Measurements from ENCODE around the gene DLX4.

DLX4 gene, protein sequence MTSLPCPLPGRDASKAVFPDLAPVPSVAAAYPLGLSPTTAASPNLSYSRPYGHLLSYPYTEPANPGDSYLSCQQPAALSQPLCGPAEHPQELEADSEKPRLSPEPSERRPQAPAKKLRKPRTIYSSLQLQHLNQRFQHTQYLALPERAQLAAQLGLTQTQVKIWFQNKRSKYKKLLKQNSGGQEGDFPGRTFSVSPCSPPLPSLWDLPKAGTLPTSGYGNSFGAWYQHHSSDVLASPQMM

DNA sequence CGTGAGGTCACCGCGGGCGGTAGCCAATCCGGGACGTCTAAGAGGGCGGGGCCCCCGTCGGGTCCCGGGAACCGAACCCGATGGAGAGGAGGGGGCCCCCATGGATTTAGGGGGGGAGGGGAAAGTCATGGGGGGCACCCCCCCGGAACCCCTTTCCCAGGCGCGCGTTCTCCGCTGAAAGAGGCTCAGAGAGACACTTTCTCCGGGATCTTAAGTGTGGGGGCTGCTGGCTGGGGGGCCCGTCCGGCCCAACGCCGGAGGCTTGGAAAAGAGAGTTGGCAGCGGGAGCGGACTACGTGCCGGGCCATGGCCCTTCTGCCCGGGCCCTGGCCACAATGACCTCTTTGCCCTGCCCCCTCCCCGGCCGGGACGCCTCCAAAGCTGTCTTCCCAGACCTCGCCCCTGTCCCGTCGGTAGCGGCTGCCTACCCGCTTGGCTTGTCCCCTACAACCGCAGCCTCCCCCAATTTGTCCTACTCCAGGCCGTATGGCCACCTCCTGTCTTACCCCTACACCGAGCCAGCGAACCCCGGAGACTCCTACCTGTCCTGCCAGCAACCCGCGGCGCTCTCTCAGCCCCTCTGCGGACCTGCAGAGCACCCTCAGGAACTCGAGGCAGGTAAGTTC, at the start of gene DLX4:
Gene DLX4 (plus strand): TSS at position 57 of the 626 bp plus-strand sequence. CDS start 279 bp downstream, at position 336.
- DNase-seq = peak; percentile 70

DNA sequence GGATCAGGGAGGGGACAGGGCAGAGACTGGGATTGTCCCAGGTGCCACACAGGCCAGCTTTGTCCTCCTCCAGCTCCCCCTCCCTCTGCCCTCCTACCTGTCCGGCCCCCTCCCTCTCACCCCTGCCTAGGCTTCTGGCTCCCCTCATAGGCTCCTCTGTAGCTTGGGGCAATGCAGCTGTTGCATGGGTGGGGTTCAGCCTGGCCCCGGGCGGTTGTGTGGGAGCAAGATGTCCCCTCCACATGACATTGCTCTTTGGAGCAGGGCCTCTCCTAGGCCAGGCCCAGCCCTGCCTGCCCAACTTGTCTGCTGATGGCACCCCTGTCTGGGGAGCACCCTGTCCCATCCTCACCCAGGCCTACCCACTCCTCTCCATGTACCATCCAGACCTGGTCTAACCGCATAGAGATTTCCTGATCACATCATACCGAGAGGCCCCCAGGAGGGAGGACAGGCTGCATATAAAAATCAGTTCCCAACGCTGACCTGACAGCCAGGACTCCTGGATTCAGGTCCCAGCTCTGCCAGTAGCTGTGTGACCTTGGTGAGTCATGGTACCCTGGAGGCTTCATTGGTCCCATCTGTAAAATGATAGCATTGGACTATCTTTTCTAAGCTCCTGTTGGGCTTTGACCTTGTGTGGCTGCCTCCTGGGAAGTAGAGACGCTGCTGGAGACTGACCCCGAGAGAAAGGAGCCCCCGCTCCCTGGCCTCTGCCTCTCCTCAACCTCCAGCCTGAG, 48.8 kb upstream of the DLX4 start:
- no peak for DNase-seq

DNA sequence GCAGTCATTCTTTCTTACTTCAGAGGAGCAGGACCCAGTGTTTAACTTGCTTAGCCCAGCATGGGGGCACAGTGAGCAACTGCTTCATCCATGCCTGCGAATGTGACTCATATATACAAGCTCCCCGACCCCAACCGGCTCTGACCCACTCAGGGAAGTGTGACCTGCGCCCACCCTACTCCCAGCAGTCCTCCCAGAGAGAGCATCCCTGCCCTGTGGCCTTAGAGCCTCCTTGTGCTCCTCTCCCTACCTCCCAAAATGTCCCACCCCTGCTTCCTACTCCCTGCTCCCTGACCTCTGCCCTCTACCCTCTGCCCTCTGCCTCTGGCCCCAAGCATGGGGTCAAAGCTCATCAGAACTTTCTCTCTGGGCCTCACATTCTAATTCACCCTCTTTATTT, 46.9 kb upstream of the DLX4 start:
- DNase-seq = no peak

DNA sequence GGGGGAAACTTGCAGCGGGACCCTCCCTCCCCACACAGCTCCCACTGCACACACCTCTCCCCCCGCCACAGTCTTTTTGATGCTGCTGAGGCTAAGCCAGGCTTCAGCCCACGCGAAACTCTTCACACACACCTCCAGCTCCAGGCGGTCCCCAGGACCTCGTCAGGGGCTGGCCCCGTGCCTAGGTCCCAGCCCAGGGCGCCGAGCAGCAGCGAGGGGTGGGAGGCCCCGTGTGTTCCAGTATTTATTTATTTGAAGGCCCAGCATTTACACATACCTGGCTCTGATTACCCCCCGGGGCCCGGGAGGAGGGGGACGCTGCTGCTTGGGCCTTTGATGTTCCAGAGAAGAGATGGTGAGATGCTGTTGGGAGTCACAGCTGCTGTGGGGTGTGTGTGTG, 44.9 kb upstream of the DLX4 start:
- DNase-seq = no peak

DNA sequence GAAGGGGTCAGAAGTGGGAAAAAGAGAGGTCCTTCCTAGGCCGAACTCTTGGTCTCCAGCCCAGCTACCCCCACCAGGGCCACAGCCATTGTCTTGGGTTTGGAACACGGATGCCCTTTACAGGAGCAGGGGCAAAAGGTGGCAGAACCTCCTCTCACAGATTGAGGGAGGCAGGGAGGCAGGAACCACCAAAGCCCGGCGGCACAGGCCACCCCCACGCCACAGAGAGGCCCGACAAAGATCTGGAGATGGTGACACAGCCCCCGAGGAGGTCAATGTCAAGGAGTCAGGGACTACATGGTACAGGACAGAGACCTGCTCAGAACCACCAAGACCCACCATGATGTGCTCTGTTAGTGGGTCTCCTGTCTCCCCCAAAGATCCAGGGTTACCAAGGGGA, 44.4 kb upstream of the DLX4 start:
- DNase-seq = no peak

DNA sequence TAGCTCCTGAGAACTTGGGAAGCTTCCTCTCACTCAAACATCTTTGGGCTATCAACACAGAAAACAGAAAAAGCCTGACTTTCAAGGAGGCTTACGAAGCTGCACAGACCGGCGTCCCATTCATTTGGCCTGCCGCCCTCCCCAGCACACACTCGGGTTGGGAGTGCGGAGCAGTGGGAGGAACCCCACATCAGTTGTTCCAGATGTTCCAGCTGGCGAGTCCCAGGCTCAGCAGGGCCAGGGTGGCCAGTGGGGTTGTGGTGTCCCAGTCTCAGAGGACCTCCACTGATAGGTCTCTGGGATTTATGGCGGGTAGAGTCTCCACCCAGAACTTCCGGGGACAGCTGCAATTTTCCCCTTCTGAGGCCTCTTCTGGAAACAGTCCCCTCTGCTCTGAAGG, 43.1 kb upstream of the DLX4 start:
- no peak for DNase-seq

DNA sequence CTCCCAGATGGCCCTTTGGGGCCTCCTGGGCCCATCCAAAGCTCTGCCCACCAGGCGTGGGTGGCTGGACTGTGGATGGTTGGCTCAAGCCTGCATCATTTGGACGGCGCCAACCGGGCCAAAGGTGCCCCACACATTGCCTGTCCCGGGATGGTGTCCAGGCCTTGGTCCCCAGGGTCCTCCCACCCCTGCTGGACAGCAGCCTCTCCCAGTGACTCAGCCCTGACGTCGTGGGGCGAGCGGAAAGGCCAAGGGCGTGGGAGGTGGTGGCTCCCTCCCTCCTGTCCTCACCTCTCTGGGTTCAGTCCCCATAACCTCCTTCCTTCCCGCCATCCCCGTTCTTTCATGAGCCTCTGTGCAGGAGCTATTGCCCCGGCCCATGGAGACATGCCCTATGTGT, 42.1 kb upstream of the DLX4 start:
- no peak for DNase-seq

DNA sequence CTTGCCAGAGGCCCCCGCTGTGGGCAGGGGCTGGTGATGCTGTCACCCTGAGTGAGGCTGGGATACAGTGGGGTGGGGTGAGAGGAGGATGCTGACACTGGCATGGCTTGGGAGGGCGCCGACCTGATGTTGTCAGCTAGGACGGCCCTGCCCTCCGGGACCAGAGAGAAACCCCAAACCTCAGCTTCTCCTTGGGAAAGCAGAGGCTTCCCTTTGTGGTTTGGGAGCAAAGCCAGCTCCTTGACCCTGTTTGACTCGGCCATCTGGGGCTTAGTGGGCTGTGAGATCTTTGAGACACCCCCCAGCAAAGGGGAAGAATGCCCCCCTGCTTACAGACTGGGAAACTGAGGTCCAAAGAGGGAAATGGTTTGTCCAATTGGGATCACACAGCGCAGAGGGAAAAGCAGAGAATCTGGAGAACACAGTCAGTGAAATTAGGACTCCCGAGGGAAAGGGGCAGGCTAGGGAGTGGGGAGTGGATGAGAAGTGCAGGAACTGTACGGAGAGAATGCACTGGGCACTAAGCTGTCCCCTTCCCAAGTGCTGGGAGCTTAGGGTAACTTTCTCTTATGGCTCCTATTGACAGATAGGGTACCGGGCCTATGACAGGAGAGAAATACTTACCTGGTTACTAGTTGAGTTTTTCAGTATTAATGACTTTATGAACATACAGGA, 40.7 kb upstream of the DLX4 start:
- no peak for DNase-seq

DNA sequence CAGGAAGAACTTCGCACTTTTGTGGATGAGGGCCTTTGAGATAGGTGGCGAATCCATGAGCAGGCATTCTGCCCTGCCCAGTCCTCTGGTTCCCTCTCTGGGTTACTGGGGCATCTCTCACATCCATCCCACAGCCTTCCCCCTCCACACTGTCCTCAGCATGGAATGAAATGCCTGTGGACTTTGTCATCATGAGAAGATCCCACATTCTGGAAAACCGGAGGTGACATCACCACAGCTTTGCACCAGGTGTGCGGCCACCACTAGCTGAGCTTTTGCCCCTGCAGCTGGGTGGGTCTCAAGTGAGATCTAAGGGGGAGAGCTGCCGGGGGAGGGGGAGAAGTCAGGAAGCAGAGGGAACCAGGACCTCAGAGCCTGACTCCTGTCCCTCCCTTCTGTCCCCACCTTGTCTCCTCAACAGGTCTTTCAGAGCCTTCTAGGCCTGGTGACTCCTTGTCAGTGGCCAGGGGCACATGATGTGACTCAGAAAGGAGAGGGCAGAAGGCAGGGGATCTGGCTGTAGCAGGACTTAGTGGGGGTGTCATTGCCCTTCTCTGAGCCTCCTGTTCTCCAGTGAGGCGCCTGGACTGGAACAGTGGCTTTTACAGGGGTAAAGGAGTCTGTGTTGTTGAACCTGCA, 40.0 kb upstream of the DLX4 start:
- DNase-seq = no peak

DNA sequence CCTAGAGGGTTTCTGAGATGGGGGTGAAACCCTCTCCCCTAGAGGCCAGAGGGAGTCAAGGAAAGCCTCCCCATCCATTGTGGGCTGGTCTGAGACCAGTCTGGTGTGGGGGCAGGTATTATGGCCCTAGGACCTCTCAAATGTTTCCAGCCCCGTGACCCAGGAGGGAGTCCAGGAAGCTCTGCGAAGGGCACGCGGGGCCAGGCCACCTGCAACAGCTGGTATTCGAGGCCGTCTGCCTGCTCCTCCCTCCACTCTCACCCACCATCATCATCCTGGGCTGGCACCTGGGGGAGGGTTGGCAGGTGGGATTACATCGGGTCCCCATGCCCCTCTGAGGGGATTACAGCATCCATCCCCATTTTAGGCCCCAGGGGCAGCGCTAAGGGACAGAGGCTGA, 38.1 kb upstream of the DLX4 start:
- DNase-seq = no peak

DNA sequence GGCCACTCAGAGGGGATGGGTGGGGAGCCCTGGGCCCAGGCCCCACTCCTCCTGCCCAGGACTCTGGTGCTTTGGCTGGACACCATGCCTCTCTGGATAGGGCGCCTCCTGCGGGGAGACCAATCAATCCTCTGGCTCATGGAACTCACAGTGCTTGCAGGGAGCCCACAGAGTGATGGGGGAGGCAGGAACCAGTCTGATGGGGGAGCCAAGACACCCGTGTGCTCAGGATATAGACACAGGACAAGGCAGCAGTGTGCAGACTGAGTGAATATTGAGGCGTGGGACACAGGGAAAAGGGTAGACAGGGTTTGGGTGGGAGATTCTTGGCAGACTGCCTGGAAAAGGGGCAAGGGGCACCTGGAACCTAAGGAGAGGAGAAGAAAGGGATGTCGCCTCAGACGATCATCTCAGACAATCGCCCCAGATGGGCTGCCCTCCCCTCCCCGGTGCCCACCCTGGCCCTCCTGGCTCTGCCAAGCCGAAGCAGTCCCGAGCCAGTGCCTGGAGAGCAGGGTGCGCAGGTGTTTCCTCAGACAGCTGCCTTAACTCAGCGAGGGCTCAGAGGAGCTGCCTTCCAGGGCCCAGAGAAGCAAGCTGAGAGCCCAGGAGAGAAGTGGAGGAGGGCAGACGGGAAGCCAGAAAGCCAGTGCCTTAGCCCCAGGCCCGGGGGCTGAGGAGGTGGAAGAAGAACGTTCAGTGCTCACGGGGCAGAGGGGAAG, 37.4 kb upstream of the DLX4 start:
- DNase-seq = no peak

DNA sequence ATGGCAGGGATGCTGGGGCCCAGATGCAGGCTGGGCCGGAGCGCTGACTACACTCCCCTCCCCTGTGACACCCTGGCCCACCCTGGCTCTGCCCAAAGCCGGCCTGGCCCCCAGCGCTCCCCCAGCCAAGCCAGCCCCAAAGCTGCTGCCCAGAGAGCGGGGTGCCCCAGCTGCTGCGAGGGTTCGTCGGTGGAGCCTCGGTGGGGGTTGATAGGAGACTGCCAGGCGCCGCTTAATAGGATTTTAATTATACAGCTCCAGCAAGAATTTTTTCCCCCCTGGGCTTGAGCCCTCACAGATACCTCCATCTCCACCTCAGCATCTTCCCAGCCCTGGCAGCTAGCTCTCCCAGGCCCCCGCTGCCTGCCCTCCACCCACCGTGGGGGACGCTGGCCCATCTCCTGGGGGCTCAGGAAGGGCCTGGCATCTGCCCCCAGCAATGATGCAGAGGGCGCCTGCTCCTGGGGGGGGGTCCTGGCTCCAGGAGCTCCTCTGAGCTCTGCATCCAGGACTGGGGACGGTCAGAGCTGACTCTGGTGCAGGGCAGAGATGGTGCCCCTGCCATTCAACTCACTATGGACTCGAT, 36.8 kb upstream of the DLX4 start:
- no peak for DNase-seq

DNA sequence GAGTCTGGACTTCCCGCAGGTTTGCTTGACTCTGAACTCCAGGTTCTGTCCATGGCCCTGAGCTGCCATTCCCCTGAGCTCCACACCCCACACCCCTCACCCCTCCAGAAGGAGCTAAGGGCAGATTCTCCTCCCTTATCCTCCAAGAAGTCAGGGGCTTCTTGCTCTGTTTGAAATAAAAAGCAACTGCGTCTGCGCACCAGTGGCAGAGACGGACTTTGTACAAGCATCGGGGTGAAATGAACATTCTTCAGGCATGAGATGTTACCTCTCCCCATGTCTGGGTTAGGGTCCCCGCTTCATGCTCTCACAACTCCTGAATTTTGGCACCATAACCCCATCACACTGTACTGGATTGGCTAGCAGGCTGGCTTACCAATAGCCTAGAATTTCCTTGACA, 36.1 kb upstream of the DLX4 start:
- no peak for DNase-seq

DNA sequence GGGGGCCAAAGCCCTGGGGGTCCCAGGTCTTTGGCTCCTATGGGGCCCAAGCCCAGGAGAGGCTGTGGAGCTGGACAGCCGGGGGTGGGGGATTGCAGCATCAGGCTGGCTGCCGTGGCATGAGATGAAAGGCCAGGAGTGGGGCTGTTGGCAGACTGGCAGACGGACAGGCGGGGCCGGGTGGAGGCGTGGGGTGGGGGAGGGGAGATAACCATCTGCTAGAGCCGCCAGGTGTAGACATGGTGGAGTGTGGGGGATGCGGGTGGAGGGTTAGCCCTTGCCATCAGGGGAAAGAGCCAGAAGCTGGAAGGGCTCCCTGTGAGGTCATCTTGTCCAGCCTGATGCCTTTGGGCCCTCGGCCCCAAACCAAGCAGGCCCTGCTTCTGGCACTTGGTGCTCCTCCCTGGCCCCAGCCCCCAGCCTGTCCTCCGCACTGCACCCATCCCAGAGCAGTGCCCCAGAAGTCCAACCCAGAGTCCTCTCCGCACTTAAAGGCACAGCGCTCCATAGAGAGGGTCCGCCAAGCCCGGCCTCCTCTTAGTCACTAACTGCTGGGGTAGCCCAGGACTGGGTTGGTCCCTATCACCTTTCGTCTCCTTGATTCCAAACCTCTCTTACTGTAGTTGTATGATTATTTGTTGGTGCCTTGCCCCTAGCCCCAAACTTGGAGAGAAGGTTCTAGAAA, 33.3 kb upstream of the DLX4 start:
- no peak for DNase-seq

DNA sequence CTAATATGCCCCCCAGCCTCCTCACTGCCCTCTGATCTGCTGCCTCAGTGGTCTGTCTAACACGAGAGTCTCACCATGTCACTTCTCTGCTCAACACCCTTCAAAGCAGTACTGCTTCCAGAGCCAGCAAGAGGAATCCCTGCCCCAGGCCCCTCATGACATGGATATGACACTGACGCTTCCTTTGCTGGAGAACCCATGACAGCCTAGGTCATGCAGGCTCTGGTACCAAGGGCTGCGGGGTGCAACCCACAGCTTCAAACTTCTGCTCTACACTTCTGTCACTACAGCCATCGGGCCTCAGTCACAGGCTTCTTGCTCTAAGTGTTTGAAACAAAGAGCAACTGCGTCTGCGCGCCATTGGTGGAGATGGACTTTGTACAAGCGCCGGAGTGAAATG, 32.6 kb upstream of the DLX4 start:
- DNase-seq = no peak

DNA sequence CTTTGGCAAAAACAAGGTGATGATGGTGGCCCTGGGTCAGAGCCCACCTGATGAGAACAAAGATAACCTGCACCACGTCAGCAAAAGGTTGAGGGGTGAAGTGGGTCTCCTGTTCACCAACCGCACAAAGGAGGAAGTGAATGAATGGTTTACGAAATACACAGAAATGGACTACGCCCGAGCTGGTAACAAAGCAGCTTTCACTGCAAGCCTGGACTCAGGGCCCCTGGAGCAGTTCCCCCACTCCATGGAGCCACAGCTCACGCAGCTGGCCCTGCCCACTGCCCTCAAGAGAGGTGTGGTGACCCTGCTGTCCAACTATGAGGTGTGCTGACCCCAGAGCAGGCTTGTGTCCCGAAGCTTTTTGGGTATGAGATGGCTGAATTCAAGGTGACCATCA, 29.7 kb upstream of the DLX4 start:
- DNase-seq = no peak

DNA sequence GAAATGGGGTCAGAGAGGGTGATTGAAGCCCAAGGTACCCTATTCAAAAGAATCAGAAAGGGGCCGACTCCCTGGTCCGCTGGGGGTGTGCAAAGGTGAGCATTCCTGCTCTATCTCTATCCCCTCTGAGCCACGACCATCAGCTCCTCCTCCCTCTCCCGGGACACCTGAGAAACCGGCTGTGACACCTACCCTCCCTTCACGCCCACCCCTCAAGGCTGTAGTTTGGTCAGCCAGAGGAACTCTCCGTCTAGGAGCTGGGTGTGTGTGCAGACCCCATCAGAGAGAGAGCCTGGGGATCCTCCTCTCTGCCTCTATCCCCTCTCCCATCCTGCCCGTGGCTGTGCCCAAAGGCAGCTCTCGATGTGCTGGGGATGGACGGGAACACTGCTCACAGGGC, 27.6 kb upstream of the DLX4 start:
- DNase-seq = no peak

DNA sequence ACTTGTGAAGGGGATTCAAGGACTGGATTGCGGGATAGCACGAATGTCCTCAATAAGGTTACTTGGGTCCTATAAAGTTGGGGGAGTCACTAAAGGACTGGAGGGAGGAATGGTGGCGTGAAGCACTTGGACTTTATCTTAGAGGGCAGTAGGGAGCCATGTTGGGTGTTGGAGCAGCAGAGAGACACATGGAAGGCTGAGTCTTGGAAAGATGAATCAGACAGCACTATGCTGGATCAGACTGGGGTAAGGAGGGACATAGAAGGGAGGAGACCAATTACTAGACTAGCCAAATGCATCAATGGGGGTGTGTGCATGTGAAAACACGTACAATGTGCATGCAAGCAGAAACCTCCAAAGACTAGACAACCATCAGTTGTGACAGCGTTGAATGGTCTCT, 26.0 kb upstream of the DLX4 start:
- DNase-seq = no peak

DNA sequence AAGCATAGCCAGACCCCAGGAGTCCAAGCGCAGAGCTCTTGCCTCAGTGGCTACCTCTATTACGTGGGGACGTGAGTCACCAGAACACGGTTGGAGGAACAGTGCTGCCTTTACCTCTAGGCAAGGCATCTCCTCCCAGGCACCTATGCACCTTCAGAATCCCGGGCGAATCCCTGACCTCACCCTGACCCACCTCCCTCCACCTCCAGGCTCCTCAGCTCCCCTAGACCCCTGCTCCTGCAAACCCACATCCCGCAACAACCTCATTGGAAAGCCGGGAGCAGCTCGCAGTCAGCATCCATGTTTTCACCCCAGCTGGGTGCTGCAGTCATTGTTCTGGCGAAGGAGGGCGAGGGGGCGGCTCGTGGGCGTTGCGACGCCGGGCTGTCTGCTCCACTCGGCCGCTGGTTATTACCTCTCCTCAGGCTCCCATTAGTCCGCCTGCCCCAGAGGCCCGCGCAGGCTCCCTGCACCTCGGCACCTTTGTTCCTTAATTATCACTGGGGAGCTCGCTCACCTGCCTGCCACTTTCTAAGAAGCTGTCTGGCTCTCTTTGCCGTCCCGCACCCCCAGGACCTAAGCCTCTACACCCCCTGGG, 24.6 kb upstream of the DLX4 start:
- DNase-seq = no peak

DNA sequence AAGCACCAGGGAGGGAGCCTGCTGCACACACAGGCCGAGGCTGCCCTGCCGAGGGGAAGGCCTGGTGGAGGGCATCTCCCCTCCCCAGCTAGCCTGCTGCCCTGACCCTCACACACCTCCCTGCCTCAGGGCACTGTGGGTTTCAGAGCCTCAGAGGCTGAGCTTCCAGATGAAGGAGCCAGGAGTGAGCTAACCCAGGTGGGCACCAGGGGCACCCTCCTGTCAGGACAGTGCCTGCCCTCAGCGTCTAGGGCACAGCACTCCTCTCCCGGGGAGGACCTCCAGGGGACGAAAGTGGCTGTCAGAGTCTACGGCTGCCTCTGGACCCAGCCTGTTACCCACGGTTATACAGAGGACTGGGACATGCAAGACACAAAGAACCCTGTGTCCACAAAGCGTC, 22.8 kb upstream of the DLX4 start:
- no peak for DNase-seq

DNA sequence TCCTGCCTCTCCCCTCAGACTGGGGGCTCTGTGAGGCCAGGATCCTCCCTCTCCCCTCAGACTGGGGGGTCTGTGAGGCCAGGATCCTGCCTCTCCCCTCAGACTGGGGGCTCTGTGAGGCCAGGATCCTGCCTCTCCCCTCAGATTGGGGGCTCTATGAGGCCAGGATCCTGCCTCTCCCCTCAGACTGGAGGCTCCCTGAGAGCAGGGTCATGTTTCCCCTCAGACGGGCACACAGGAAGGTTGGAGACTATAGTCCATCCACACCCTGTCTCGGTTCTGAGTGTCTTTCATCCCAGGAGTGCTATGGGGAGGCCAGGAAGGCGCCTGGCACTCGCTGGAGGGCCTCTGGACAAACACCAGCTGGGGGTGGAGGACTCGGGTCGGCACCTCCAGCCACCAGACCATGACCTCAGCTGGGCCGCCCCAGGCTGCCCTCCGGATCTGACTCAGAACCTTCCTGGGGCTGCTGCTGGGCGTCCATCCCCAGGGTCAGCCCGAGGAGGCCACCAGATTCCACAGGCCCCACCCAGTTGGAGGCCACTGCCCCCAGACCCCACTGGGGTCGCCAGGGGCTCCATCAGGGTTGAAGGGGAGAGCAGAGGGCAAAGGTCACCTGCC, 21.9 kb upstream of the DLX4 start:
- DNase-seq = no peak

Measured in NCI-H1048 (cell line).